GM12892 (cell line): Measurements from ENCODE around the gene MESD.

ENCODE experiments used
- POLR2A ChIP-seq: IDR thresholded peaks from 2 replicates; pipeline ENCODE4 v1.6.1; 2011; ENCODE audit warnings: low read depth, low read length, control low read depth
- POLR2AphosphoS5 ChIP-seq: IDR thresholded peaks from 2 replicates; pipeline ENCODE4 v1.6.1; 2011; ENCODE audit warnings: low read depth, low read length, control low read depth

DNA sequence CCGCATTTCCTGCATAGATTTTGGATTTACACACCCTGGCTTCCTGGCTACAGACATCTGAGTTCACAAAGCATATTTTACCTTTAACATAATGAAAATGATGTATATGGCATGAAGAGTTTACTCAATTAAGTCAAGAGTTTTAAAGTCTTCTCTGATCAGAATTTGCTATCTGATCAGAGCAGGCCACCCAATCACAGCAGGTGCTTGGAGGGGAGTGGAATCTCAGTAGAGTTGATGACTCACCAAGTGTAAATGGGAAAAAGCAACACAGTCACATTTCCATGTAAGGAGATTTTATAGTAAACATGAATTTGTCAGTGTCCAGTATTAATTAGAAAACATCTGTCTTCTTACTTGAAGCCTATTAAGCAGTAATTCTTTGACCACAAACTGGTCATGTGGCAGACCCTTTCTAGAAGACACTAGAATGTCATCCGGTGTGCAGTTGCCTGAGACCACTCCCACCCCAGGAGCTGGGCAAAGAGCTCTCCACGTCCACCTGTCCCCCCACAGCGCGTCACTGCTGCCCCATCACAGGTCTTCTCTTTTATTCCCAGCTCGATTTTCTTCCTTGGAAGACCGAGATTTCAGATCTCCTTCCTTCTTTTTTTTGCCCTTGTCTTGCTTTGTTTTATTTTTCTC is 10.8 kb downstream of the MESD start:
- no peak for TF ChIP-seq POLR2AphosphoS5
- TF ChIP-seq POLR2A: no peak
